SH-SY5Y (cell line): ENCODE data around the gene FLNA.

Experiments
- GATA2 ChIP-seq: IDR thresholded peaks from 2 replicates; pipeline ENCODE4 v1.6.1; 2011; ENCODE audit warnings: mild to moderate bottlenecking, low read depth, low read length
- GATA3 ChIP-seq: IDR thresholded peaks from 2 replicates; pipeline ENCODE4 v1.6.1; 2011; ENCODE audit warnings: low read depth, mild to moderate bottlenecking, low read length, moderate library complexity

DNA sequence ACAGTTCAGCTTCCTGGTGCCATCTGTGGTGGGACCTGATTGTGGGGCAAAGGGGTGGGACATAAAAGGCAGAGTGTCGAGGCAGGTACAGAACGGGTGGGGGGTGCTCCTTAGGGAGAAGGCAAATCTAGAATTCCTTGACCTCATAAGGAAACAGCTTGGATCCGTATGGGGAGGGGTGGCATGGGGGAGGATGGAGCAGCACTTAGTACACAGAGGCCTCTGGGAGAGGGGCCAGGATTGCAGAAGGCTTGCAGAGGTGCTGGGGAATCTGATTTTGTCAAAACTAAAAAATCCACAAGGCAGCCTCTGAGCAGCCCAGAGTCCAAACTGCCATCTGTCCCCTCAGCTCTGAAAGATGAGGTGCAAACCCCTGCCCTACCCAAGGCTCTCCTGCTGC is 2.3 kb upstream of the FLNA start:
- TF ChIP-seq GATA2 (no peak), GATA3 (no peak)
